ENCODE data around the gene RBM18. TPM values are rescaled to one million over a fixed set of nuclear protein-coding genes. Genes with fewer than 3 reads are reported as not detected.

RBM18 gene
- total and polyA plus RNA-seq, 8 donors: 17.8 to 38.7 (median 28.7) TPM

DNA sequence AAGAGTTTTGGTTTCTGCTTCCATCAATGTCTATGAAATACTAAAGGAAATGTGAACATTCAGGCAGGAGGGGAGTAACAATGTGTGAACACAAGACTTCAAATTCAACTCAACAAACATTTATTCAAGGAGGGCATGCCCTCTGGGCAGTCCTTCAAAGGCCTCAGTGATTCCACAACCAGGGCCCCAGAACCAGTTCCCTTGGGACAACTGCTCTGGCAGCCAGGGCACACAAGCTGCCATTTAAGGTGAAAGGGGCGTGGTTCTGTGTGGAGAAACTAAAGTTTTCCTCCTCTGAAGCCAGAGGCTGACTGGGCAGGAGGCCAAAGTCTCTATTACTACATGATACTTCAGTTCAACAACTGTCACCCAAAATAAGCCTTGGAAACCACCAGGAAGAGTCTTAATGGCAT, 3.2 kb downstream of the RBM18 start:
- intact Hi-C loops (cut with DNase I): no loop called here
- Histone ChIP-seq H3K36me3 (peaks cover 0 to 48% of the 10 kb centered on the region in 2 donors), H3K9me3 (no peaks in the 10 kb centered on the region), H3K4me1 (peaks cover 14 to 37% of the 10 kb centered on the region in 2 donors), H3K27ac (no peak overlapping the region), H3K4me3 (no peak overlapping the region), H3K27me3 (no peaks in the 10 kb centered on the region)
- DNase-seq (peak in 3 of 4 donors; percentile 24 to 84 (median 77)), ATAC-seq (peak; percentile 72)
- TF ChIP-seq, protein P1, sequence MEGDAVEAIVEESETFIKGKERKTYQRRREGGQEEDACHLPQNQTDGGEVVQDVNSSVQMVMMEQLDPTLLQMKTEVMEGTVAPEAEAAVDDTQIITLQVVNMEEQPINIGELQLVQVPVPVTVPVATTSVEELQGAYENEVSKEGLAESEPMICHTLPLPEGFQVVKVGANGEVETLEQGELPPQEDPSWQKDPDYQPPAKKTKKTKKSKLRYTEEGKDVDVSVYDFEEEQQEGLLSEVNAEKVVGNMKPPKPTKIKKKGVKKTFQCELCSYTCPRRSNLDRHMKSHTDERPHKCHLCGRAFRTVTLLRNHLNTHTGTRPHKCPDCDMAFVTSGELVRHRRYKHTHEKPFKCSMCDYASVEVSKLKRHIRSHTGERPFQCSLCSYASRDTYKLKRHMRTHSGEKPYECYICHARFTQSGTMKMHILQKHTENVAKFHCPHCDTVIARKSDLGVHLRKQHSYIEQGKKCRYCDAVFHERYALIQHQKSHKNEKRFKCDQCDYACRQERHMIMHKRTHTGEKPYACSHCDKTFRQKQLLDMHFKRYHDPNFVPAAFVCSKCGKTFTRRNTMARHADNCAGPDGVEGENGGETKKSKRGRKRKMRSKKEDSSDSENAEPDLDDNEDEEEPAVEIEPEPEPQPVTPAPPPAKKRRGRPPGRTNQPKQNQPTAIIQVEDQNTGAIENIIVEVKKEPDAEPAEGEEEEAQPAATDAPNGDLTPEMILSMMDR (IDR thresholded peaks at IDR 0.05): no peak

DNA sequence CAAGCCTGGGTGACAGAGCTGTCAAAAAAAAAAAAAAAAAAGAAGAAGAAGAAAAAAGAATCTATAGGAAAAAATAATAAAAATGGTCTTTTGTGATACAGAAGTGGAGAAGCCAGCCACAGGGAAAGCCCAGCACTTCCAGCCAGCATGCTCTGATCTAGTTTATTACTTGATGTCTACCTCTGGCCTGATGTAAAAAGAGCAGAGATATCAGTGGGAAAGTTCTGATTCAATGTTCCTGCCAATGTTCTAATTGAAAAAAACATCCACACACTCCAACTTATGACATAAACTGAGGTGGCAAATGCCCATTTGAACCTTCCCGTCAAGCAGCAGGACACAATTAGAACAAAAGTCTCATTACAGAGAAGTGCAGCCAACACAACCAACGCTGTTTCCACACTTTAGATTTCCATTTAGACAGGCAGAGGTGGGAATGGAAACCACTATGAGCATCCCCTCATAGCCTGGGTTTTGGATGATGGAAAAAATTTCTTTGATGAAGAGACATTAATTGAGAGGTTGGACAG, 5.7 kb downstream of the RBM18 start:
- no peaks in the 10 kb centered on the region for H3K9me3 ChIP-seq
- intact Hi-C loops (cut with DNase I): no loop called here
- DNase-seq: no peak
- H3K27me3 ChIP-seq: no peaks in the 10 kb centered on the region
- peaks cover 0 to 71% of the 10 kb centered on the region in 2 donors for H3K36me3 ChIP-seq
- H3K4me1 ChIP-seq: peaks cover 7 to 25% of the 10 kb centered on the region in 2 donors
- H3K27ac ChIP-seq: no peak overlapping the region
- H3K4me3 ChIP-seq: no peak overlapping the region
- TF ChIP-seq, protein P1 (IDR thresholded peaks at IDR 0.05): no peak
- no peak for ATAC-seq

DNA sequence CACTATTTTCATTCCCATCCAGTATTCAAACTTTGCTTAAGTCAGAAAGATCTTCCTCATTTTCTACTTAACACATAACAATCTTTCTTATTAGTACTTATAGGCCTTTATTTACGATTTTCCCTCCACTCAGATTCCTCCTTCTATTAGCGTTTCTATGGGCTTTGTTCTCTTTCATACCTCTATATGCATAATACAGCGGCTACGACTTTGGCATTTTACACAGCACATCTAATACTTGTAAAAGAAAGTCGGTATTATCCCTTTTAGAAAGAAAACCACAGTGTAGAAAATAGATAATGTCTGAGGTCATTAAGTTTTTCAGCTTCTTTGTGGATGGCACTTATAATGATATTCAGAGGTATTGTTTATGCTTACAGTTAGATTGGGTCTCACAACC, 8.4 kb downstream of the RBM18 start:
- H3K27ac ChIP-seq: no peak overlapping the region
- H3K4me1 ChIP-seq: no peaks in the 10 kb centered on the region
- no peak for DNase-seq
- peaks cover 0 to 86% of the 10 kb centered on the region in 2 donors for H3K36me3 ChIP-seq
- TF ChIP-seq, protein P1 (IDR thresholded peaks at IDR 0.05): no peak
- intact Hi-C loops (cut with DNase I): no loop called here
- ATAC-seq: no peak
- no peaks in the 10 kb centered on the region for H3K27me3 ChIP-seq
- no peaks in the 10 kb centered on the region for H3K9me3 ChIP-seq
- no peak overlapping the region for H3K4me3 ChIP-seq

DNA sequence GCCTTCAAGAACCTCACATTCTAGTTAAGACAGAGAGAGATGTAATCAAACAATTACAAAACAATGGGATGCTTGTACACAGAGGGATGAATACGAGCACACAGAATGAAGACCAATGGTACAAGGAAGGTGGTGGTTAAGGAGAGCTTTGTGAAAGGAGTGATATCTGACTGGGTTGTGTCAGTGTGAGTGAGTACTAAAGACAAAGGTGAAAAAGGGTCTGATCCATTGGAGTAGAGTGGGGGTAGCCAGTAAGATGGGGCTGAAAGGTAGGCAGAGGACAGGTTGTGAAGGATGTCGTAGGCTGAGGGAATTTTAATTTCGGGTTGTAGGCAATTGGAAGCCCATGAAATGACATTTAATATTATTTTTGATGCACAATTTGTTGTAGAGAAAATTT, 9.9 kb downstream of the RBM18 start:
- Histone ChIP-seq H3K4me3 (no peak overlapping the region), H3K36me3 (peaks cover 0 to 86% of the 10 kb centered on the region in 2 donors), H3K27me3 (no peaks in the 10 kb centered on the region), H3K9me3 (no peaks in the 10 kb centered on the region), H3K4me1 (no peaks in the 10 kb centered on the region), H3K27ac (peak overlapping the region in 1 of 2 donors; percentile 37)
- DNase-seq (no peak), ATAC-seq (no peak)
- TF ChIP-seq, protein P1 (IDR thresholded peaks at IDR 0.05): no peak
- intact Hi-C loops (cut with DNase I): no loop called here

DNA sequence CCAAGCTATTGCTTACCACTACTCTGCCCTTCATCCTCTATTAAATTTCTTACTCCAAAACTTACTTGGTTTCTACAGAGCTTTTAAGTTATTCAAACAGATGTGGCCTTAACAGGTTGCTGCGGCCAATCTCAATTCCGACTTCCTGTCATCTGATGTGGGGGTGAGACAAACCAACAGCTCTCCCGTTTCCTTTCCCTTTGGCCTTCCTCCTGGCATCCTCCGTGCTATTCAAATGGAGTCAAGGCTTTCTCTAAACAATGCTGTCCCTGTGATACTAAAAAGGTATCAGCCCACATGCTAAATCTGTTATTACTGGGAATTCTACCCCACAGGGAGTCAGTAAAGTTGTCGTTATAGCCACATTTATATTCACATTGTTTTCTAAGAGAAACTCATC, 11.8 kb downstream of the RBM18 start:
- no peak overlapping the region for H3K4me3 ChIP-seq
- TF ChIP-seq, protein P1 (IDR thresholded peaks at IDR 0.05): no peak
- DNase-seq (no peak), ATAC-seq (no peak)
- H3K4me1 ChIP-seq: peaks cover 0 to 4% of the 10 kb centered on the region in 2 donors
- peak overlapping the region in 1 of 2 donors; percentile 37 for H3K27ac ChIP-seq
- intact Hi-C loops (cut with DNase I): no loop called here
- no peaks in the 10 kb centered on the region for H3K9me3 ChIP-seq
- H3K36me3 ChIP-seq: peaks cover 0 to 85% of the 10 kb centered on the region in 2 donors
- H3K27me3 ChIP-seq: no peaks in the 10 kb centered on the region

Data from left lung (tissue), 10 donors.